Measurements from ENCODE around the gene KLHL29.

DNA sequence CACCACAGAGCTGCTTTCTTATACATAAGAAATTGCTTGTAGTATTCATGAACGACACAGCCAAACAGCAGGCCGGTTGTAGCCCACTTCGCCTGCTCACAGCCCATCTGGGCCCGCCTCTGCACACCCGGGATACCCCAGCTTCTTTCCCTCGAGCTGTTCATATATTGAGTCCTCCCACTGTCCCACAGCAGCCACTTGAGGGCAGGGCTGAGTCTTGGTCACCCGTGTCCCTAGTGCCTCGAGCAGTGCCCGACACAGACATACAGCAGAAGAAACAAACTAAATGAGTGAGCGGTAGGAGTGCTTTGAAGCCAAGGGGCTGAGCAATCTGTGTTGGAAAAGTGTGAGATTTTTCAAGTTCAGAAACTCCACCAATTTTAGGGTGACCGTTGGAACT, 251.4 kb downstream of the KLHL29 start:
- peak; percentile 33 for TF ChIP-seq CTCF (IDR thresholded peaks at IDR 0.05; ENCODE audit: low read depth, low read length)
- TF ChIP-seq MYC (IDR thresholded peaks at IDR 0.05; ENCODE audit: low read depth, low read length) = no peak
- no peak for TF ChIP-seq POLR2A (IDR thresholded peaks at IDR 0.05; ENCODE audit: extremely low read depth, insufficient read length)
- no peak for TF ChIP-seq MAX (IDR thresholded peaks at IDR 0.05; ENCODE audit: low read depth, low read length)

All from NB4 (cell line).